Globus pallidus (tissue), 1 donor: Measurements from ENCODE around the gene FAM107B.

Experiments used
- DNase-seq: peaks from one replicate; pipeline ENCODE4 v3.0.0-alpha.2; 2015; ENCODE audit warnings: low spot score

FAM107B gene

GRCh38 chr10:14625192-14625631 is 149.5 kb downstream of the FAM107B start:
- DNase-seq: peak; percentile 65

GRCh38 chr10:14624600-14624999 is 150.1 kb downstream of the FAM107B start:
- DNase-seq: no peak

DNA sequence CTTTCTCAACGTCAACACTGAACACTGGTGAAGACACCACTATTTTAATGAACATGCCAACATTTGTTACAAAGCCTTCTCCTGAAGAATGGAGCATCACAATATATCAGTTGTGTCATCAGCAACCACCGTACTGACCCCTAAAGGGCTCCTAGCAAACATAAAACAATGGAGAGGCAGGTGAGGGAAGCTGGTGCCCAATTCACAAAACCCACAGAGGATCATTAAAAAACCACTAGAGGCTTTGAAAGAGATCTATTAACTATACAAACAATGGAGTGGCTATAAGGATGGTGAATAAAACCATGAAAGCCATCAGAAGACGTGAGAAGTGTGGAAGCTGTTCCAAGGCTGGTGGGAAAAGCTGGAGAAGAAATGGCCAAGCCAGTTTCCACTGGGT is 150.8 kb downstream of the FAM107B start:
- DNase-seq: no peak

- DNase-seq: no peak
Measured at GRCh38 chr10:14621037-14621436, 153.7 kb downstream of the FAM107B start.

DNA sequence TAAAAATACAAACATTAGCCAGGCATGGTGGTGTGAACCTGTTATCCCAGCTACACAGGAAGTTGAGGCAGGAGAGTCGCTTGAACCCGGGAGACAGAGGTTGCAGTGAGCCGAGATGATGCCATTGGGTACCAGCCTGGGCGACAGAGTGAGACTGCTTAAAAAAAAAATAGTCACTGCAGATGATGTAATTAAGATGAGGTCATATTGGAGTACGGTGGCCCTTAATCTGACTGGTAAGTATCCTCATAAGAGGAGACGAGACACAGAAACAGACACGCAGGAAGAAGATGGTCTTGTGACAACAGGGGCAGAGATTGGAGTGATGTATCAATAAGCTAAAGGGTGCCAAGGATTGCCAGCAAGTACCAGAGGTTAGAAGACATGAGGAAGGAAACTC is 156.0 kb downstream of the FAM107B start:
- no peak for DNase-seq

DNA sequence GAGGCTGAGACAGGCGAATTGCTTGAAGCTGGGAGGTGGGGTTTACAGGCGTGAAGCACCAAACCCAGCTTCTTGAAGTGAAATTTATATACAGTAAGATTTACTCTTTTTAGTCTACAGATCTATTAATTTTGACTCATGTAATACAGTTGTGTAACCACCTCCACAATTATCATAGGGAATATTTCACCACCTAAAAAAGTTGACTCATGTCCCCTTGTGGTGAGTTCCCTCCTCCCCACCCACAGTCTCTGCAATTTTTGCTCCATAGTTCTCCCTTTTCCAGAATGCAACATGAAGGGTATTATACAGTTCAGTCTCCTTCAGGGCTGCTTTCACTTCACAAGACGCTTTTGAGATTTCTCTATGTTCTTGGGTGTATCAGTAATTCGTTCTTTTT is 156.8 kb downstream of the FAM107B start:
- DNase-seq: no peak

DNA sequence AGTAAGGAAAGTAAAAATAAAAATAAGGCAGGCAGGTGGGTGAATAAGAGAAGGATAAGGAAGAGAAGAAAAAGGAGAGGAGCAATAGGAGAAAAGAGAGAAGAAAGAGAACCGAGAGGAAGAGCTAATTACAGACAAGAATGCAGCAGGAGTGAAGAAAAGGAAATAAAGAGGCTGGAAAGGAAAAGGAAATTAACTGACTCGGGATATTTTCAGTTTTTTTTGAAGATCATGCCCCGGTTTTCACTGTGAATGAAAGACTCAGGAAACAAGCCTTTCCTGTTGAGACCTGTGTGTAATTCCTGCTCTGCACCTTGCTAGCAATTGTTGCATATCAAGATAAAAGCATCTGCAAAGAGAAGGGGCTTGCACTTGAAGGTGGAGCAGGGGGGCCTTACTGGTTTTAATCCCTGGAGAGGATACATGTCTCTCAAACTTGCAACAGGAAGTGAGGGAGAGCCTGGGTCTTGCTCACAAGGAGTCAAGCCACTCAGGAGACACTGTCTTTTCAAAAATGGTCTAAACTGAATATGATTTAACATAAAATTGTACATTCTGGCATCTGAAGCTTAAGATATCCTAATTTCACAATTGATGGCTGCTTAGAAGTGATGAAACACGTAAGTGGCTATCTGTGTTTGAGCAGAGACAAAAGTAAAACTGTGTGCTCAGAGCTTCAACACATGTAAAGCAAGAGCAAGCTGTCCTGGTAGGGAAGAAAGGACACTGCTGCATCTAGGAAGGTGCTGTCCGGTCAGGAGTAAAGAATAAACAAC is 157.6 kb downstream of the FAM107B start:
- no peak for DNase-seq

GRCh38 chr10:14616465-14616864 is 158.2 kb downstream of the FAM107B start:
- no peak for DNase-seq

DNA sequence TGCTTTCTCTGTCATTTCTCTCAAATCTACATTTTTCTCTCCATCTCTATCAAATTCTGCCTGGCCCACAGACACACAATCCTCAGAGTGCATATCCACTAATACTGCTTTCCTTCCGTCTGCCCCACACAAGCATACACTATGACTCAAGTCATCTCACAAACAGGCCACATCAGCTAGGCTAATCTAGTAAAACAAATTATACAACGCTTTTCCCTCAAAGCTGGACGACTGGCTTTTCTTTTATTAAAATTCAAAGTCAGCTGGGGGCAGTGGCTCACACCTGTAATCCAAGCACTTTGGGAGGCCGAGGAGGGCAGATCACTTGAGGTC is 161.1 kb downstream of the FAM107B start:
- no peak for DNase-seq

DNA sequence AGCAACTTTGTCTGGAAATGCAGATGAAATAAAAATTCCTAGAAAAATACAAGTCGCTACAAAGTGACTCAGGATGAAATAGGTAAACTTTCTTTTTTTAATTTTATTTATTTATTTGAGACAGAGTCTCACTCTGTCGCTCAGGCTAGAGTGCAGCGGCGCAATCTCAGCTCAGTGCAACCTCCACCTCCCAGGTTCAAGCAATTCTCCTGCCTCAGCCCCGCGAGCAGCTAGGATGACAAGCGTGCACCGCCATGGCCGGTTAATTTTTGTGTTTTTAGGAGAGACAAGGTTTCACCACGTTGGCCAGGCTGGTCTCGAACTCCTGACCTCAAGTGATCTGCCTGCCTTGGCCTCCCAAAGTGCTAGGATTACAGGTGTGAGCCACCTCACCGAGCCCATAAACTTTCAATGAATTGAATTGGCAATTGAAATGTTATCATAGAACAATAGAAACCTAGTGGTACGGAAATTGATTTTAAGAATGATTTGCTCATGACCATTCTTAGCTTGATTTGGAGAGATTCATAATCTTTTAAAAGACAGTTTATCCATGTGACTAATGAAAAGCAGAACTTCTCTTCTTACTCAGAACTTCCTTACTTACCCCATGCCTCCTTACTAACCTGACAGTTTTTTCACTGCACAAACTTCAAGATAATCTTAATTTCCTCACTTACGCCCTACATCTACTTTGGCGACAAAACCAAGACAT is 161.7 kb downstream of the FAM107B start:
- DNase-seq: no peak

DNA sequence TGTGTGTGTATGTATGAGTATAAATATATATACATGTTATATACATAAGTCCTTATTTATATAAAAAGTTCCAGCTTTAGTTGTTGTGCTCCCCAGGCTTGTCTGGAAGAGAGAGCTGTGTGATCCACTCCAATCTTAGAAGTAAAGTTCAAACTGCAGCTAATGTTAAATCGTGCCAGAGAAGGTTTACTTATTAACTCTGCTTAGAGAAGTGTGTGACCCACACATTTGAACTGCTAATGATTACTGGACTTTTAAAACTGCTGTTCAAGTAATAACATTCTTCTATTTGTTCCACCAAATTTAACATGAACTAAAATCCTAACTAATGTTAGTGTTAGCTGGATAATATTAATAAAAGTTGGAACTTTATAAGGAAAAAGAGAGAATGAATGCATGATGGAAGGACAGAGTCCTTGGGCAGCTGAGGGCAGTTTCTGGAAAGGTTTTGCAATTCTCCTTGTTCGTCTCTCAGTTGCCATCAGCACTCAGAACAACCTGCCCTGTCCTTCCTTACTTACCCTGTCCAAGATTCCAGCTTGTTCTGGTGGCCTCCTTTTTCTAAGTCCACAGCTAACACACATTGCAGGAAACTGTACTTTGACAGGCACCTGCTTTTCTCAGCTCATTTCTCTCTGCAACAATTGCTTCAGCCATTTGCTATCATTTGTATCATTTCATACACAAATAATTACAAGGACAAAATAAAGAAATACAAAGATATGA is 162.6 kb downstream of the FAM107B start:
- DNase-seq: no peak

- DNase-seq: no peak
Measured at GRCh38 chr10:14609178-14609577, 165.5 kb downstream of the FAM107B start.

DNA sequence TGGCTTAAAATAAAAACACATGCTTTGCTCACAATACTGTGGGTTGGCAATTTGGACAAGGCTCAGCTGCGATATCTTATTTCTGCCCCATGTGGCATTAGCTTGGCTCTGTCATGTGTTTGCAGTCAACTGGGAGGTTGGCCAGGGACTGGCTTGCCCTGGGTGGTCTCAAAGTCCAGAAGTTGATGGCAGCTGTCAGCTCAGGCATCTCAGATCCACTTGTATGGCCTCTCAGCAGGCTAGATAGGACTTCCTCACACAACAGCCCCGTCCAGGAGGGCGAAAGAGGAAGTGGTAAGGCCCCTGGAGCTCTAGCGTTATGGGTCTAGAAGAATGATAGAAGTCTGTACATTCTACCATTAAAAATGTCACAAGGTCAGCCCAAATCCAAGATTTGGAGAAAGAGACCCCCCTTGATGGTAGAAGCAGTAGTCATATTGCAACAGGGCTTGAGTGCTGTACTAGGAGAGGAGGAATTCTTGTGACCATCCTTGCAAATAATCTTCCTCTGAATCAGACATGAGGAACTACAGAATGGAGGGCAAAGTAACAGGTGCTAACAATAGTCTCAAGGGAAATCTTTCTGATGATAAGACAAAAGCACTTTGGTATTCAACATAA is 166.2 kb downstream of the FAM107B start:
- DNase-seq: no peak

GRCh38 chr10:14606633-14607032 is 168.1 kb downstream of the FAM107B start:
- DNase-seq: no peak

GRCh38 chr10:14605231-14605925 is 169.3 kb downstream of the FAM107B start:
- no peak for DNase-seq

GRCh38 chr10:14604181-14605142 is 170.2 kb downstream of the FAM107B start:
- peak; percentile 88 for DNase-seq

GRCh38 chr10:14603534-14604102 is 171.1 kb downstream of the FAM107B start:
- no peak for DNase-seq

- no peak for DNase-seq
Measured at GRCh38 chr10:14602807-14603533, 171.7 kb downstream of the FAM107B start.

- no peak for DNase-seq
Measured at GRCh38 chr10:14601872-14602725, 172.6 kb downstream of the FAM107B start.
